GM18870 (cell line): ENCODE measurements around the gene CACNA1A.
"Not testable (repeated sequence)": the region's sequence is repeated elsewhere in the genome, so short reads cannot be mapped to it uniquely, and the experiment has no call there.

ENCODE experiments used
- ATAC-seq: cut with Tn5 transposase; IDR thresholded peaks from one replicate; pipeline ENCODE4 v1.9.1; 2021; ENCODE audit warnings: moderate library complexity; ENCODE audit not compliant: unreplicated experiment

CACNA1A gene

DNA sequence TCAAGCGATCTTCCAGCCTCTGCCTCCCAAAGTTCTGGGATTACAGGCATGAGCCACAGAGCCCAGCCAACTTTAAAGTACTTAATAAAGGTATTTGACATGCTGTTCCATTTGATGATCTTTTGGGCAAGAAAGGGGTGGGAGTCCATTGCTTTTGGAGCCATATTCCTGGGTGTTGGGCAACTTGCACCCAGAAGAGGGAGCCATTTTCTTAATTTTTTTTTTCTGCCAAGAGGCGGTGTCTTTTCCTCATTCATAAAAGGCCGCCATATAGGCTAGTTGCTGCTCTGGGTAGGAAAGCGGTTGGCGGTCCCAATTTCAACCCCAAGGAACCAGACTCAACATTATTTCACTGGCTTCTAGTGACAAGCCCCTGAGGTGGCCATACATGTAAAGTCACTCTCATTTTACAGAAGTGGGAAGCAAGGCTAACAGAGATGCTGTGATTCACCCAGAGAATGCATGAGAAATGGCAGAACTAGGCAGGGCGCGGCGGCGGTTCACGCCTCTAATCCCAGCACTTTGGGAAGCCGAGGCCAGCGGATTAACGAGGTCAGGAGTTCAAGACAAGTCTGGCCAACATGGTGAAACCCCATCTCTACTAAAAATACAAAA, 139.6 kb downstream of the CACNA1A start:
- ATAC-seq, result no peak

DNA sequence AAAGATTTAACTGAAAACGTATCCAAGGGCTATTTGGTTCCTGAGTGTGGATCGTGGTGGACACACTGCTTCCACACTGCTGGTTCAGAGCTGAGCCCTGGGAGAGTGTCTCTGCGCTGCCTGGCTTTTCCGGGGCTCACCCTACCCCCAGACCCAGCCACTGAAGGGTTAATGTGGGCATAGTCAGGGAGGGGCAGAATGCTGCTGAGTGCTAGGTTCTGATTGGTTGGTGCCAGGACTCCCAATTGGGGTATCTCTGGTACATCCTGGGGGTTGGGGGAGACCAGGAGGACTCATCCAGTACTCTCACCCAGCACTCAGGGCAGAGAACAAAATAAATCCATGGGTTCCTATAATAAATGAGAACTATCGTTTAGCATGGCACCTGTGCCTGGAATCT, 142.3 kb downstream of the CACNA1A start:
- ATAC-seq, result no peak

DNA sequence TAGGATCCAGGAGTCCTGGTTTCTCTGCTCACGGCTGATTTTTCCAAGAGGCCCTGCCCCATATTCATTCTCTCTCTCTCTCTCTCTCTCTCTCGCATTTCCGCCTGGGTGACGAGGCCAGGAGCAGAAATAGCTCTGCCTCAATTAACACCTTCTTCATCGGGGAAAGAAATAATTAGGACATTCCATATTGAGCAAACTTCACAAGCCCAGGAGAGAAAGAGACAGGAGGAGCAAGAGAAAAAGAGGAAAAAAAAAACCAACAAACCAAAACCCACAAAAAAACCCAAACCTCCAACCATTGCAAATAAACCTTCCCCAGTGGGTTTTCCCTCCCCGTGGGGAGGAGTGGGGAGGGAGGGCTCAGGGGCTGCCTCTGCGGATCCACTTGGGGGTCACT, 143.0 kb downstream of the CACNA1A start:
- no peak for ATAC-seq

DNA sequence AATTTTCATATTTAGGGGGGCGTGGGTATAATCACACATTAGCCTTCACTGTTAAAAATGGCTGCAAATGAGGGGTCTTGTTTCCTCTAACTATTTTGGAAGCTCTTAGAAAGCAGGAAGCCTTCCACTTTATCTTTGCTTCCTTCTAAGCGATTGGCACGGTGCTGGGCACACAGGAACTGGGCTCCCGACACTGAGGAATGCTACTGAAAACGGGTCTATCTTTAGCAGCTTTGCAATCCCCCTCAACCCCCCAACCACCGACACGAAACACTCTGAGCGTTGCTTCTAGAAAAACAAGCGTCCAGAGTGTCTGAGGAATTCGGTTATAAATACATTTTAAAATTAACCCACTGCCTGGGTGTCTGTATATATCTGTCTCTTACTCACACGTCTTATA, 143.6 kb downstream of the CACNA1A start:
- no peak for ATAC-seq

DNA sequence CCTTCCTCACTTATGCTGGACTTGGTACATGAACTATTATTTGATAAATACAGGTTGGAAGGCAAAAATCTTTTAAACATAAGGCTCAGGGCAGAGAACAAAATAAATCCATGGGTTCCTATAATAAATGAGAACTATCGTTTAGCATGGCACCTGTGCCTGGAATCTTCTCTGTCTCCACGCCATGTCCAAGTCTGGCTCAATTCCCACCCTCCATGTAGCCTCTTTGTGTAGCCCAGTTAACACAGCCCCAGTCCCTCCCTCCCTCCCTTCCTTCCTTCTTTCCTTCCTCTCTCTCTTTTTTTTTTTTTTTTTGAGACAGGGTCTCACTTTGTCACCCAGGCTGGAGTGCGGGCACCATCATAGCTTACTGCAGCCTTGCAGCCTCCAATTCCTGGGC, 144.6 kb downstream of the CACNA1A start:
- ATAC-seq, result not testable (repeated sequence)

DNA sequence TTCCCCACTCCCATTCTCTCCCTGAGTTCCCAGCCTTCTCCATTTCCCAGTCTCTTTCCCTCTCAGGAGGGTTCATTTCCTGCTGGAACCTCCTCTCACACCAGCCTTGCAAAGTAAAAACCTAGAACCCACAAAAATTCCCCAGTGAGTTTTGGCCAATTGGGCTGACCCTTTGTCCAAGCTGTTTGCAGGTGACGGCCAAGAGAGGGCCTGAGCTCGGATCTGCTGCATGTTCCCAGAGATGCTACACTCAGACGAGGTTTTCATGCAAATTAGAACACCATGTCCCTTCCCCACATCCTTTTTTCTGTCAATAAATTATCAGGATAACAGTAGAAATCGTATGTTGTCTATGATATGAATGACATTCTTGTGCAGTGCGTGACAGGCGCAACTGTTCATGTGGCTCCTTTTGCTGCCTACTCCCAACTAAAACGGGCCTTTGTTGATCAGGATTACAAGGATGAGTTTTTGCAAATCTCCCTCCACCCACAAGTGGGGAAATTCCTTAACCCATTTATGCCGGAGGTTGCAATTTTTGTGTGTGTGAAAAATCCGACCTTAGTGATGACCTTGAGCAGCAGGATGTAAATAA, 149.5 kb downstream of the CACNA1A start:
- no peak for ATAC-seq

DNA sequence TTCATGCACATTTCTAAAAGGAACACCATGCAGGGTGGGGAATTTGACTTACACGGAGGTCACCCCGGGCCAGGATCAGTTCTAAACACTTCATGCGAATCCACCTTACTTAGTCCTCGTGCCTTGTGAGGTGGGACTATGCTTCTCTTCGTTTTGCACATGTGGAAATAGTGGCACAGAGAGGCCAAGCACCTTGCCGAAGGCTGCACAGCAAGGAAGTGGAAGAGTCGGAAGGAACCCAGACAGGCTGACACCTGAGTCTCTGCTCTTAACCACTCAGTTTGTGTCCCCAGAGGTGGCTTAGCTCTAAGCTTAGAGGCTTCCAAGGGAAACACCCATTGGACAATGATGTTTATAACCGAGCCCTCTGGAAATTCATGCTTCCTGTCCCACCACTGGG, 150.1 kb downstream of the CACNA1A start:
- no peak for ATAC-seq

DNA sequence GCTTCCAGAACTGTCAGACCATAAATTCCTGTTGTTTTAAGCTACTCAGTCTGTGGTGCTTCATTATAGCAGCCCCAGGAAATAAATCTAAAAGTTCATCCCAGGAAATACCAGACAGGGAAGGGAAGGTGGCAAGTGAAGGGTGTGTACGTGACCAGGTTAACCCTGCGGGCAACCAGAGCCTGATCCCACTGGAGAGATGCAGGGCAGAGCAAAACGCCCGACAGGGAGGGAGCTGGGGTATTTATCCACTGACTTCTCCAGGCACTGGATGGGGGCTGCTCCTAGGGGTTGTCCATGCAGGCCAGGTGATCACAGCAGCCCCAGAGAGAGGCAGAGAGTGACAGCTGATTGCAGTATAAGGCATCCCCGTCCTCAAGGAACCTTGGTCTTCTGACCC, 150.9 kb downstream of the CACNA1A start:
- no peak for ATAC-seq

DNA sequence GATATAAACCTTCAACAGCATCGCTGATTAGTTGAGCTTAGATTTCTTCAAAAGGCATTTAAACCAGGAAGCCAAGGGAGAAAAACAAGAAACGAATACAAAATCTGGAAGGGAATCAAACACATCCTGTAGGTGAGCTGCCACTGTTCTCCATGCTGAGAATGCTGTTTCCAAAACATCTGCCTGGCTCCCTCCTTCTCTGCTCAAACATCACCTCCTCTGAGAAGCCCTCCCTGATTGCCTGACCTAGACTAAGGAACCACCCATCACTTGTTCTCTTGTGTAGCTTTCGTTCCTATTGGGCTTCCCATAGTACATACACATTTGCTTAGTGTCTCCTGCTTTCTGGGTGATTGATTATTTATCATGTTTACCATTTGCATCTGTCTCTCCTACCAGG, 152.7 kb downstream of the CACNA1A start:
- ATAC-seq, result no peak

DNA sequence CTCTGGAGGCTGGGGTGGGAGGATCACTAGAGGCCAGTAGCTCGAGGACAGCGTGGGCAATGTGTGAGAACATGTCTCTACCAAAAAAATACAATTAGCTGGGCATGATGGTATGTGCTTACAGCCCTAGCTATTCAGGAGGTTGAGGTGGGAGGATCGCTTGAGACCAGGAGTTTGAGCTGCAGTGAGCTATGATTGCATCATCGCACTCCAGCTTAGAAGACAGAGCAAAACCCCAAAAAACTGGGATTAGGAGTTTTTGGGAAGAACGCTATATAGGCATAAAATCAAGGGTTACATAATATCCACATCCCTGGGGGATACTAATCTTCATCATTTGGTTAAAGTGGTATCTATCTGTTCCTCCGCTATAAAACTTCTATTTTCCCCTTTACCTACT, 155.5 kb downstream of the CACNA1A start:
- no peak for ATAC-seq

DNA sequence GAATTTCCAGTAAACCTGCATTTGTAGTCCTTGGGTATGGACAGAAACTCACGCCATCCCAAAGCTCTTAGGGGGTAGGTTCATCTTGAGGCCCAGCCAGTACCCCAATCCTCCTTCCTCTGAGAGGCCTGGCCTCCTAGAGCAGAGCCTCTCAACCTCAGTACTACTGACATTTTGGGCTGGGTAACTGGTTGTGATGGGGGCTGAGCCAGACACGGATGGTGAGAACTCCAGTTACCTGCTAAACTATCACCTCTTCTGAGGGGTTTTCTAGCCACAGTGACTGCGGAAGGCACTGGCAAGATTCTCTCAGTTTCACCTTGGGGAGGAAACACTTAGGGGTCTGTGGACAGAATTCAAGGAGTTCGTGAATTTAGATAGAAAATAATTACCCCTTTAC, 156.2 kb downstream of the CACNA1A start:
- ATAC-seq, result no peak

DNA sequence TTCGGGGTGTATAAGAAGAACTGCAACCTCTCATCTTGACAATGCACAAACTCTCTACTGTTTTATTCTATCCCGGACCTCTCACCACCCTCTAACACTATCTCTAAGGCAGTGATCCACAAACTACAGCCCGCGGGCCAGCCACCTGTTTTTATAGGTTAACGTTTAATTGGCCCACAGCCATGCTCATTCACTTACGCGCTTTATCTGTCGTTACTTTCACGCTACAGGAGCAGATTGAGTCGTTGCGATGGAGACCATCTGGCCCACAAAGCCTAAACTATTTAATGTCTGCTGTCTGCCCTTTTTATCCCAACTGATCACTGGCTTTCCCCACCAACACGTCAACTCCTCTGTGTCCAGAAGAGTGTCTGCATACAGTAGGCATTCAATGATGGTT, 158.9 kb downstream of the CACNA1A start:
- ATAC-seq, result no peak

DNA sequence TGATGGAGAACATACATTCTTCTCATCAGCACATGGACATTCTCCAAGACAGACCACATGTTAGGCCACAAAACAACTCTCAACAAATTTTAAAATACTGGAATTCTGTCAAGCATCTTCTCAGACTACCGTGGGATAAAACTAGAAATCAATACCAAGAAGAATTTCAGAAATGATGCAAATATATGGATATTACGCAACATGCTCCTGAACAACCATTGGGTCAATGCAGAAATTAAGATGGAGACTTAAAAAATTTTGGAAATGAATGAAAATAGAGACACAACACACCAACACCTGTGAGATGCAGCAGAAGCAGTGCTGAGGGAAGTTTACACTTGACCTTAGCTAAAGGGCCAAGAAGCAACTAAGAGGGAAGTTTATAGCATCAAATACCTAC, 162.8 kb downstream of the CACNA1A start:
- ATAC-seq, result no peak

DNA sequence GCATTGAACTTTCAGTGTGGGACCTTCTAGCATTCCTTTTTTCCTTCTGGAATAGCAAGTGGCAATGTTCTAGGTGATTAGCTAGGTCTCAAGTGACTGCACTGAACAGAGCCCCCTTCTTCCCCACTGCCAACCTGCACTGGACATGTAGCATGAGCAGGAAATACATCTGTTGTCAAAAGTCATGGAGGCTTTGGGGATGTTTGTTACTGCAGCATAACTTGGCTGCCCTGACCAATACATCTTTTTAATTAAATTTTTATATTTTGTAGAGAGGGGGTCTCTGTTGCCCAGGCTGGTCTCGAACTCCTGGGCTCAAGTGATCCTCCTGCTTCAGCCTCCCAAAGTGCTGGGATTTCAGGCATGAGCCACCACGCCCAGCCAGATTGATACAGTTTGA, 163.6 kb downstream of the CACNA1A start:
- ATAC-seq, result no peak

DNA sequence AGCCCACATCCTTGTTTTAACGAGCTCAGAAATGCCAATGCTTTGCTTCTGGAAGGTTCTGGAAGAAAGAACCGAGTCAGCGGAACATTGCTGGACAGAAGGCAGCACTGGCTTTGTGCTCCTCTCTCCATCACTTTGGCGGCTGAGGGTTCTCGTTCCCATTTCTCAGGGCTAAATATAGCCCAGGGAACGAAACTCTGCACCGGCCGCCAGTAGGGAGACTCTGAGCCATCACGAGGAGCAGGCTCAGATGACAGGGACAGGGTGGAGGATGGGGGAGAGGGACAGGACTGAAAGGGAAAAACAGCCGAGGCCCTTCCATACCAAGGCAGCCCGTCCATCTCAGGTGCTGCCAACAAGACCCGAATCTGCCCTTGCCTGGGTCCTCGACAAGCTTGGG, 166.4 kb downstream of the CACNA1A start:
- no peak for ATAC-seq

DNA sequence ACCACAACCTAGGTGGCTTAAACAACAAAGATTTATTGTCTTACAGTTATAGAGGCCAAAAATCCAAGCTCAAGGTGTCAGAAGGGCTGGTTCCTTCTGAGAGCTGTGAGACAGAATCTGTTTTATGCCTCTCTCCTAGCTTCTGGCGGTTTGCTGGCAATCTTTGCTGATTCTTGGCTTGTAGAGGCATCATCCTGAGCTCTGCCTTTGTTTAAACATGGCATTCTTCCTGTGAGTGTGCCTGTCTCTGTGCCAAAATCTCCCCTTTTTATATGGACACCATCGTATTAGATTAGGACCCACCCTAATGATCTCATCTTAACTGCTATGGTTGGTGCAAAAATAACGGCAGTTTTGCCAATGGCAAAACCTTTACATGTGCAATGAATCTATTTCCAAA, 169.1 kb downstream of the CACNA1A start:
- ATAC-seq, result no peak

DNA sequence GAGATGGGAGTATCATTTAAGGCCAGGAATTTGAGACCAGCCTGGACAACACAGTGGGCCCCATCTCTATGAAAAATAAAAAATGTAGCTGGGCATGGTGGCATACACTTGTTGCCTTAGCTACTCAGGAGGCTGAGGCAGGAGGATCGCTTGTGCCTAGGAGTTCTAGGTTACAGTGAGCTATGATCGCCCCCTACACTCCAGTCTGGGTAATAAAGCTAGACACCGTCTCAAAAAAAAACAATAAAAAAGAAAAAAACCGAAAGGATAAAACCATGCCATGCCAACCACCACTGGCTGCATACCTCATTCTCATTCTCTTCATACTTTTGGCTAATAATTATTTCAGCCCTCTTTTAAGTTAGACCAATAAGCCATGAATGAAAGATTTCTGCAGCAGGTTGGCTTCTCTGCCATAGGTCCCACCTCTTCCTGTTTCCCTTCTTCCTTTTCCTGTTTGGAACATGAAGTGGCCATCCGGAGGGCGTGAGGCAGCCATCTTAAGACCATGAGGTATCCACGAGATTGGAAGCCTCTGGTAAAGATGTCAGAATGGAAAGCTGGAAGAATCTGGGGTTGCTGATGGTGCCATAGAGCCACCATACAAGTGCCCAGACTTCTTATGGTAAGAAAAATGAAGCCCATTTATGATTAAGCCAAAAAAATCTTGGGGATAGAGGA, 171.3 kb downstream of the CACNA1A start:
- no peak for ATAC-seq

DNA sequence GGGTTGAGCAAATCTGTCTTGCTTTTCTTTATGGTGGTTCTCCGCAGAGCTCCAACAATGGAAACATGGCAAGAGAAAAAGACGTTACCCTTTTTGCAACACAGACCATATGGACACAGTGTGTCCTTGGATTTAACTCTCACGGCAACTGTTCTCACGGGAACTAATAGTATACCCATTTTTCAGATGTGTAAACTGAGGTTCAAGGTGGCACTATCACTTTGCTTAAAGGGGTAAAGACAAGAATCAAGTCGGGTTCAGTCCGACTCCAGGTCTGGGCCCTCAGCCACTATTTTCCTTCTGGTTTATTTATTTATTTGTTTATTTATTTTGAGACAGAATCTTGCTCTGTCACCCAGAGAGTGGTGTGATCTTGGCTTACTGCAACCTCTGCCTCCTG, 176.0 kb downstream of the CACNA1A start:
- ATAC-seq, result no peak

DNA sequence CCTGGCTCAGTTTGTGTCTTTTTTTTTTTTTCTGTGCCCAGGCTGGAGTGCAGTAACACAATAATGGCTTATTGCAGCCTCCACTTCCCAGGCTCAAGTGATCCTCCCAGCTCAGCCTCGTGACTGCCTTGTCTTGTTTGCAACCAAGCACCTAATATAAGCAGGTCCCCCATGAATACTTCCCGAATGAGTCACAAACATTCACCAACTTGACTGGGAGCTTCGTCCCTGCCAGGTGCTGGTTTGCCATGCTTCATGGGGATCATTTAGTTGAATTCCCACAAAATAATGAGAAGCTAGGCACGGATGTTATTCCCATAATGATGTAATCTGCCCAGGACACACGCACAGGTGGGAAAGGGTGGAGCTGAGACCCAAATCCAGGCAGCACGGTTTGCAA, 176.5 kb downstream of the CACNA1A start:
- no peak for ATAC-seq

DNA sequence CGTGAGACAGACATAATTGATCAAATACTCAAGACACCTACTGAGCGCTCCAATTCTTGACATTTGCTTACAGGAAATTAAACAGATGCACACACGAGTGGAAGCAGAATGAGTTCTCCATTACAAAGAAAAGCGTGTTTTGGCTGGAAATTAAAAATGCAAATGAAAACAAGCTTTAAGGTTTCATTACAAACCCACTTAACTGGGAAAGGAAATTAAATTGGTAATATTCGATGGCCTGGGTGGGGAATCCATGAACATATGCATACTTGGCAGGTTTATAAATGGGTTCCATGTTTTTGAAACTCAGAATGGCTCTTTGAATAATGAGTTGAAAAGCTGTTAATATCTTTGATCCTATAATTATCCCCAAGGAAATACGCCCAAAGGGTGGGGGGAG, 178.0 kb downstream of the CACNA1A start:
- ATAC-seq, result no peak

DNA sequence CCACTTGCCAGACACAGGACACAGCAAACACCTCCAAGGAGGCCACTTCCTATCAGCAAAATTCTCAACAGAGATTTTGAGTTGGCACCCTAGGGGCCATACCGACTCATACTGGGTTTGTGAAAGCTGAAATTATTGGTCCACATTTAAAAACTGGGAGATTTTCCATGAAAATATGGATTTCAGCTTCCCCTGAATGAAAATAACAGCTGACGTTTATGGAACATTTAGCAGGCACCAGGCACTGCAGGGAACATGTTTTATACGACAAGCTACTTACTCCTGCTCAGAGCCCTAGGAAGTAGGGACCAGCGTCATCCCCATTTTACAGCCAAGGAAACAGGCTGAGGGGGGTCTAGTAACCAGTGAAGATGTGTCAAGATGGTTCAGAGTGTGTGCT, 186.8 kb downstream of the CACNA1A start:
- no peak for ATAC-seq

DNA sequence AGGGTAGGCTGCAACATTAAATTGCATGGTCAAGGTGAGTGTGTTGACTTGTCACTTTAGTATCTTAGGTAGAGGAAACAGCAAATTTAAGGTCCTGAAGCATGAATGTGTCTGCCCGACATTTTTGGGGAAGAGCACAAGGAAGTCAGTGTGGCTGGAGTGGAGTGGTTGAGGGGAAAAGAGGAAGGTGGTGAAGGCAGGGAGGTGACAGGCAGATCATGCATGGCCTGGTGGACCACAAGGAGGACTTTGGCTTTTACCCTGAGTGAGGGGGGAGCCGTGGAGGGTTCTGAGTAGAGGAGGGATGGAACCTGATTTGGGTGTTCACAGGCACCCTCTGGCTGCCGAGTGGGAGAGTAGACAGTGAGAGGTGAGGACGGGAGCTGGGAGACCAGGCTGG, 188.1 kb downstream of the CACNA1A start:
- ATAC-seq, result no peak

DNA sequence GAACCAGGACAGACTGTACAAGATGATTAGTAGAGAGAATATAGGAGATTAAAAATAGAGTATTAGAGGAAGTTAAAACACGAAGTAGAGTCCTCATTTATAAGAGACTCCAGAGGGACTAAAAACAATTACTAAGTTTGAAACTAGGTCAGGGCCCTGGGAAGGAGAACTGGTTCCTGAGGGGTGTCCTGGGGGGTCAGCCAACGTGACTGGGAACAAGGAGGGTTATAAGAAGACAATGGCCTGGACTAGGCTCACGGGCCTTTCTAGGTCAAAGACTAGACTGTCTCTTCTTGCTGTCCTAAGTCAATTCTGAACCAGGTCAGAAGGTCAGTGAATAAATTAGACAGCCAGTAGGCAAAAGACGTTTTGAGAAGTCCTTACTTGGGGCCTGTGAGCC, 190.8 kb downstream of the CACNA1A start:
- no peak for ATAC-seq
